NB4 (cell line): ENCODE results near the gene SWT1.

Source experiments
- CTCF ChIP-seq: IDR thresholded peaks from one replicate; pipeline ENCODE4 v1.5.1; 2012; ENCODE audit warnings: low read depth, low read length
- MAX ChIP-seq: IDR thresholded peaks from 2 replicates; pipeline ENCODE4 v1.6.1; 2011; ENCODE audit warnings: low read depth, low read length
- POLR2A ChIP-seq: IDR thresholded peaks from 2 replicates; pipeline ENCODE4 v1.6.1; 2011; ENCODE audit warnings: mild to moderate bottlenecking; ENCODE audit not compliant: insufficient read length; ENCODE audit errors: extremely low read depth

GRCh38 chr1:185250063-185250462, 93.1 kb downstream of the SWT1 start:
- TF ChIP-seq CTCF (no peak), POLR2A (no peak), MAX (no peak)
